ENCODE measurements around the gene ANKRD9. TPM values are rescaled to one million over a fixed set of nuclear protein-coding genes. Genes with fewer than 3 reads are reported as not detected.
A peak's percentile ranks its signal among the peaks of the same experiment; 100 is the strongest.

Gene ANKRD9
- total RNA-seq, 4 donors from 2014 or later = 171 to 504 (median 319) TPM

DNA sequence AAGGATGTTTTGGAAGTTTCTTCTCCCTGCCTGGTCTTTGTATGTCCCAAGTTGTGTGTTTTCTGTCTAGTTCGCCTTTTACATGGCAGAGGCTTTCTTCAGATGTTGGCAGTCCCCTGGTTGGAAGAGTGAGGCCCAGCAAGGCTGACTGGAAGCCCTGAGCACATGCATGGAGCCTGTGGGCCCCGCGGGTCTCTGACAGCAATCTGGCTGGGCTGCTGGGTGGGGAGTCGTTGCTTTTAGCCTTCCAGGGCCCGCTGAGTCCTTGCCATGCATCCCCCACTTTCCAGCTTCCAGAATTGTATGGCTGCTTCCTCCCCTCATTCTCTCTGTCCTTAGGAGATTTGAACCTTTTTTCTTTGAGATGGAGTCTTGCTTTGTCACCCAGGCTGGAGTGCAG lies 25.3 kb downstream of the ANKRD9 start:
- 85 to 100% methylated on average over 2 to 5 of the region's 5 CpGs for WGBS, 2 donors (ENCODE audit: low coverage in 1 of 2)
- Histone ChIP-seq H3K36me3 (no peaks in the 10 kb centered on the region), H3K4me3 (no peak overlapping the region), H3K9me3 (no peaks in the 10 kb centered on the region), H3K4me1 (peaks cover 0 to 17% (median 1%) of the 10 kb centered on the region in 4 donors), H3K27me3 (no peaks in the 10 kb centered on the region), H3K27ac (no peak overlapping the region)
- TF ChIP-seq EP300 (IDR thresholded peaks at IDR 0.05; ENCODE audit: low read depth) = no peak
- TF ChIP-seq POLR2A (IDR thresholded peaks at IDR 0.05) = no peak
- TF ChIP-seq CTCF (IDR thresholded peaks at IDR 0.05) = no peak
- no peak for TF ChIP-seq POLR2AphosphoS5 (IDR thresholded peaks at IDR 0.05)
- no peak for DNase-seq
- in situ Hi-C loops (cut with MboI; ENCODE audit: low pct_ligation_motif_present in 1 of 4, low pct_unique_long_range_greater_than_20kb in 1 of 4, low sequenced_read_pairs in 3 of 4) = no loop called here
- intact Hi-C loops (cut with DNase I; ENCODE audit: low total_unique reads) = no loop called here

DNA sequence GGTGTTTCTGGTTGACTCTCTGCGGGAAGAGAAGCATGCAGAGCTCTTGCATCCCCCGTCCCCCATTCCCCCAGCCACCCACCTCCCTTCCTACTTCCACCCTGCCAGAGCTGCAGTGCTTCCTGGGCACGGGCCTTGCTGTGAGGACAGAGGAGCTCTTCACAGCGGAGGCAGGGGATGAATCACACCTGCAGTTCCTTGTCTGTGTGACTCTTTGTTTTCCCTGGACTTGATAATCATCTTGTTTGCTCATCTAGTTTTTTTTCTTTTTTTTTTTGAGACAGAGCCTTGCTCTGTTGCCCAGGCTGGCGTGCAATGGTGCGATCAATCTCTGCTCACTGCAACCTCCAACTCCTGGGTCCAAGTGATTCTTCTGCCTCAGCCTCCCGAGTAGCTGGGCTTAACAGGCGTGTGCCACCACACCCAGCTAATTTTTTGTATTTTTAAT lies 27.8 kb downstream of the ANKRD9 start:
- Histone ChIP-seq H3K9me3 (no peaks in the 10 kb centered on the region), H3K36me3 (no peaks in the 10 kb centered on the region), H3K4me3 (no peak overlapping the region), H3K4me1 (peaks cover 0 to 18% (median 1%) of the 10 kb centered on the region in 4 donors), H3K27me3 (no peaks in the 10 kb centered on the region), H3K27ac (peak overlapping the region in 1 of 4 donors; percentile 12)
- WGBS, 2 donors (ENCODE audit: low coverage in 1 of 2) = 43 to 59% methylated on average over 3 to 8 of the region's 8 CpGs
- no peak for DNase-seq
- intact Hi-C loops (cut with DNase I; ENCODE audit: low total_unique reads) = no loop called here
- in situ Hi-C loops (cut with MboI; ENCODE audit: low pct_ligation_motif_present in 1 of 4, low pct_unique_long_range_greater_than_20kb in 1 of 4, low sequenced_read_pairs in 3 of 4) = no loop called here
- TF ChIP-seq POLR2AphosphoS5 (IDR thresholded peaks at IDR 0.05) (no peak), POLR2A (IDR thresholded peaks at IDR 0.05) (no peak), EP300 (IDR thresholded peaks at IDR 0.05; ENCODE audit: low read depth) (no peak), CTCF (IDR thresholded peaks at IDR 0.05) (no peak)

- Histone ChIP-seq H3K4me3 (no peak overlapping the region), H3K27me3 (no peaks in the 10 kb centered on the region), H3K9me3 (no peaks in the 10 kb centered on the region), H3K27ac (peak overlapping the region in 1 of 4 donors; percentile 12), H3K36me3 (no peaks in the 10 kb centered on the region), H3K4me1 (peaks cover 0 to 18% (median 1%) of the 10 kb centered on the region in 4 donors)
- intact Hi-C loops (cut with DNase I; ENCODE audit: low total_unique reads) = no loop called here
- no peak for DNase-seq
- WGBS, 2 donors (ENCODE audit: low coverage in 1 of 2) = 95 to 100% methylated on average over 1 to 4 of the region's 4 CpGs
- no peak for TF ChIP-seq EP300 (IDR thresholded peaks at IDR 0.05; ENCODE audit: low read depth)
- TF ChIP-seq CTCF (IDR thresholded peaks at IDR 0.05) = no peak
- no peak for TF ChIP-seq POLR2AphosphoS5 (IDR thresholded peaks at IDR 0.05)
- no peak for TF ChIP-seq POLR2A (IDR thresholded peaks at IDR 0.05)
- in situ Hi-C loops (cut with MboI; ENCODE audit: low pct_ligation_motif_present in 1 of 4, low pct_unique_long_range_greater_than_20kb in 1 of 4, low sequenced_read_pairs in 3 of 4) = no loop called here
Observed at GRCh38 chr14:102481371-102481770, 28.2 kb downstream of the ANKRD9 start.

DNA sequence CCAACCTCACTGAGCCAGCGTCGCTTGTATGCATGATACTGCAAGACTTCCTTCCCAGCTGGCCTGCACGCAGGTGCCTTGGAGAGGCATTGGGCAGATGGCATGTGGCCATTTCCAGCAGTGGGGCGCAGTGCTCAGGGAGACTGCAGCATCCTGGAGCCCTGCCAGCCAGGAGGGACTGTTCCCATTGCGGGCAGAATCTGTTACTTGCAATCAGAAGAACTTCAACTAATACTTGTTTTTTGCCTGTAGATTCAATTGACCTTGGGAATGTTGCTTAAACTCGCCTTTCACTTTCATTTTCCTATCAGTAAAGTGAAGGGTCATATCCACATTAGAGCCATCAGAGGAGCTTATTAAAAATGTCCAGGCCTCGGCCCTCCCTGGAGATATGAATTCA lies 29.8 kb downstream of the ANKRD9 start:
- no peaks in the 10 kb centered on the region for H3K9me3 ChIP-seq
- in situ Hi-C loops (cut with MboI; ENCODE audit: low pct_ligation_motif_present in 1 of 4, low pct_unique_long_range_greater_than_20kb in 1 of 4, low sequenced_read_pairs in 3 of 4) = no loop called here
- peak overlapping the region; percentile 39 to 68 (median 58) for H3K27ac ChIP-seq
- intact Hi-C loops (cut with DNase I; ENCODE audit: low total_unique reads) = no loop called here
- peaks cover 0 to 19% (median 1%) of the 10 kb centered on the region in 4 donors for H3K4me1 ChIP-seq
- no peaks in the 10 kb centered on the region for H3K27me3 ChIP-seq
- TF ChIP-seq CTCF (IDR thresholded peaks at IDR 0.05) = no peak
- no peak for TF ChIP-seq POLR2A (IDR thresholded peaks at IDR 0.05)
- TF ChIP-seq POLR2AphosphoS5 (IDR thresholded peaks at IDR 0.05) = no peak
- no peak for TF ChIP-seq EP300 (IDR thresholded peaks at IDR 0.05; ENCODE audit: low read depth)
- WGBS, 2 donors (ENCODE audit: low coverage in 1 of 2) = 41 to 48% methylated on average over 2 to 7 of the region's 7 CpGs
- H3K4me3 ChIP-seq = peak overlapping the region in 1 of 4 donors; percentile 18
- DNase-seq = peak; percentile 65
- no peaks in the 10 kb centered on the region for H3K36me3 ChIP-seq

Data from transverse colon (tissue), 4 donors.